Sciatic nerve (tissue), 2 donors: ENCODE data around the gene GNAT1. TPM values are rescaled to one million over a fixed set of nuclear protein-coding genes. Genes with fewer than 3 reads are reported as not detected.

Source experiments
- ATAC-seq: fragments of 200-7000 bp; cut with Tn5 transposase; one replicate; pipeline ENCODE4 v1.9.1; 2020; ENCODE audit warnings: mild to moderate bottlenecking, moderate library complexity
- DNase-seq: peaks from one replicate; pipeline ENCODE4 v3.0.0-alpha.2; 2020; ENCODE audit warnings: low spot score
- intact Hi-C: fragments of 100-400 bp; cut with DNase I; formaldehyde crosslinking; loops from one replicate; pipeline ENCODE4 v1.14.2; 2022
- total RNA-seq: library from RNA; stranded (reverse); fragmentation: NEBNext Ultra II Directional; extraction: Animal tissue kit (Norgen Biotek cat#: 25700); gene quantifications from one replicate; pipeline ENCODE4 v1.2.1, GENCODE V29; 2021
- donor health status: DM: no; HTN: no; CAD: no.
- donor health status: DM: no; HTN: no; CAD: no.

GNAT1 gene
- total RNA-seq, 1 donor from 2014 or later: not detected

GRCh38 chr3:50161320-50161719 lies 30.1 kb upstream of the GNAT1 start:
- no peak for DNase-seq
- intact Hi-C loops: no loop called here
- ATAC-seq: no peak

- no peak for DNase-seq
- no peak for ATAC-seq
- intact Hi-C loops: no loop called here
These were observed 29.2 kb upstream of the GNAT1 start for GRCh38 chr3:50162034-50162883.

GRCh38 chr3:50163572-50164455 lies 27.6 kb upstream of the GNAT1 start:
- intact Hi-C loops: no loop called here
- peak; percentile 82 for DNase-seq
- no peak for ATAC-seq

- DNase-seq (no peak), ATAC-seq (no peak)
- intact Hi-C loops: no loop called here
These were observed 26.9 kb upstream of the GNAT1 start for GRCh38 chr3:50164481-50164880.

GRCh38 chr3:50164984-50165909 lies 26.2 kb upstream of the GNAT1 start:
- DNase-seq: peak; percentile 76
- intact Hi-C loops: no loop called here
- ATAC-seq: peak; percentile 81

- DNase-seq: no peak
- ATAC-seq: peak; percentile 63
- intact Hi-C loops: no loop called here
These were observed 25.4 kb upstream of the GNAT1 start for GRCh38 chr3:50165910-50166538.

DNA sequence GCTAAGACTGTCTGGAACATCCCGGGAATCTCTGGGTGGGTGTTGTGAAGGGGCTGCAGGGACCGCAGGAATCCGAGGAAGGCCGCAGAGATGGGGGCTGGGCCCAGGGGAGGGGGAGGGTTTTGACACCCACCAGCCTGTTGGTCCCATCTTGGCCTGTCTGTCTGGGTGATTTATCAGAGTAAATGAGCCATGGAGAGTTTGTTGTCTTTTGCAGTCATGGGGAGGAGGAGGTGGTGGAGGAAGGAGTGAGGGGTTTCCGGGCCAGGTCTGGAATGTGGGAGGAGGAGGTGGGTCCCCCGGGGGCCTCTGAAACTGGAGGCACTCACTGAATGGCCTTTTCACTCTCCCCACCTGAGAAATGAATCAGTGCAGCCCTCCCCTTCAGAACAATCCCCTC lies 24.8 kb upstream of the GNAT1 start:
- DNase-seq (no peak), ATAC-seq (no peak)
- intact Hi-C loops: no loop called here

DNA sequence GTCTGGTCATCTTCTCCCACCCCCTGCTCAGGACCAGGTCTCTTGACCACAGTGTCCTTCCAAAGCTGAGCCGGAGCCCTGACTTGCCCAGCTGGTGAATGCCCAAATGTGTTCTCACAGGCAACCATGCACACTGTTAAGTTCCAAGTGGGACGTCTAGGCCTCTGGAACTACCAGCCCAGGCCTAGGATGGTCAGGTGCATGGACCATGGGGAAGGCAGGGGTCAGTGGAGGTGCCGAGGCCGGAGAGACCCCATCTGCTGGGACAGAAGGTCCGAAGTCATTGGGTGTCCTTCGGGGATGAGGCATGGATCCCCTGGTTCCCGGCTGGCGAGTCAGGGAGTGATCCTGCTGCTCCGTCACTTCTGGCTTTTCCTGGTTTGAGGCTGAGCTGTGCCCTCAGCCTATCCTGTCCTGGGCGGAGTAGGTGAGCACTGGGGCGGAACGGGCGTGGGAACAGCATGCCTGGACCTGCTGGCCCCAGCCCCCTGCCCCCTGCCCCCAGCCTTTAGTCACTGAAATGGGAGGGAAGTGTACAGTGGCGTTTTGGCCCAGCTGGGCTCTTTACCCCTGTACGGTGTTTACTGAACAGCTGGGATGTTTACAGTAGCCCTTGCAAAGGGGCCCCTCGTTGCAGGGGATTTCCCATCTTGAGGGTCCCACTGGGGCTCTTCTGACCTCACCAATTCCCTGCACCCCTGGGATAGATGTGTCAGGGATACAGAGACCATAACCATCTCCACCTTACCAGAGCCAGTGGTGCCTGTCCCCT lies 24.2 kb upstream of the GNAT1 start:
- intact Hi-C loops: no loop called here
- ATAC-seq: no peak
- no peak for DNase-seq

DNA sequence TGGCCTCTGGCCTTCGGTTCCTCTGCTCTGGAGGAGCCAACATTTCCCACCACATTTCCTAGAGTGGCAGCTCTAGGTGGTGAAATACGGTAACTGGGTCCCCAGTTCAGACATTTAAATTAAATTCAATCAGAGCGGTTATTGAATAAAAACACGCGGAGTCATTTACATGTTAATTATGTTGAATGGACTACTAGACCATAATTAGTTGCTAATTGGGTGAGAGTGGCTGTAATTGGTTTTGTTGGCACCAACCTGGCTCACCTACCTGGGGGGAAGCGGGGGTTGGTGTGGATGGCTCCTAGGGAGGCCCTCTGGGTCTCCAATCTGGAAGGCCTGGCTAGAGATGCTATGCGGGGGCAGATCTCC lies 23.6 kb upstream of the GNAT1 start:
- intact Hi-C loops: no loop called here
- DNase-seq (no peak), ATAC-seq (no peak)

DNA sequence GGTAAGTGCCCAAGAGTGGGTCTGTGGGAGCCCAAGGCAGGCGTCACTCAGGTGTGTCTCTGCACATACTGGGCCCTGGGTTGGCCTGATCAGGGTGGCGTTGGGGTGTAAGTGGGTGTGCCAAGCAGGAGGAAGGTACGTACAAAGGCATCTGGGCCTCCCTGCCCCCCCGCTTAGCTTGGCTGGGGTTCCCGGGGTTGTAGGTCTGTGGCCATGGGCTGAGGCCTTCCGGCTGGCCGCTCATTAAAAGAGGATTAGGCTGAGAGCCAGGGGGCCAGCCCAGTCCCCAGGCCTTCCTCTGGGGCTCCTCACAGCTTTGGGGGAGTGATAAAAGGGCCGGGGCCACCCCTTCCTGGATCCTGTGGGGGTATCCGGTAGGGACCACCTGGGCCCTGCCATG lies 23.0 kb upstream of the GNAT1 start:
- ATAC-seq (no peak), DNase-seq (no peak)
- intact Hi-C loops: no loop called here

- ATAC-seq (no peak), DNase-seq (no peak)
- intact Hi-C loops: no loop called here
These were observed 22.6 kb upstream of the GNAT1 start for GRCh38 chr3:50168791-50169190.

GRCh38 chr3:50169232-50169832 lies 22.1 kb upstream of the GNAT1 start:
- no peak for ATAC-seq
- no peak for DNase-seq
- intact Hi-C loops: no loop called here

DNA sequence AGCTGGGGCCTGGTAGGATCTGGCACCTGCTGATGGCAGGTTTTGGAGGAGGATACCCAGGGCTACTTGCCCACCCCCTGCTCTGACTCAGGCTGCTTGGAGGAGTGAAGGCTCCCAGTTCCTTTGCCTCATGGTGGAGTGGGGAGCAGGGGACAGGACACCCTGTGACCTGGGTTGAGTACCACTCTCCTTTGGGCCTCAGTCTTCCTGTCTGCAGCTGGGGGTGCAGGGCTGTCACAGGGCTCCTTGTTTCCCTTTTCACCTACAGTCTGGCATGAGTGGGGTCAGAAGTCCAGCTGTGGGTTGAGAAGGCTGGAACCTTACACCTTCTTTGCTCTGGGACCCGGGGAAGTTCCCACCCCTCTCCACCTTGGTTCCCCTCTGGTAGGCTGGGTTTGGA lies 21.6 kb upstream of the GNAT1 start:
- no peak for ATAC-seq

GRCh38 chr3:50170689-50171088 lies 20.7 kb upstream of the GNAT1 start:
- intact Hi-C loops: no loop called here
- ATAC-seq (no peak), DNase-seq (no peak)

More for the DNA sequence above, 21.6 kb upstream of the GNAT1 start:
- DNase-seq: no peak
- intact Hi-C loops: no loop called here

DNA sequence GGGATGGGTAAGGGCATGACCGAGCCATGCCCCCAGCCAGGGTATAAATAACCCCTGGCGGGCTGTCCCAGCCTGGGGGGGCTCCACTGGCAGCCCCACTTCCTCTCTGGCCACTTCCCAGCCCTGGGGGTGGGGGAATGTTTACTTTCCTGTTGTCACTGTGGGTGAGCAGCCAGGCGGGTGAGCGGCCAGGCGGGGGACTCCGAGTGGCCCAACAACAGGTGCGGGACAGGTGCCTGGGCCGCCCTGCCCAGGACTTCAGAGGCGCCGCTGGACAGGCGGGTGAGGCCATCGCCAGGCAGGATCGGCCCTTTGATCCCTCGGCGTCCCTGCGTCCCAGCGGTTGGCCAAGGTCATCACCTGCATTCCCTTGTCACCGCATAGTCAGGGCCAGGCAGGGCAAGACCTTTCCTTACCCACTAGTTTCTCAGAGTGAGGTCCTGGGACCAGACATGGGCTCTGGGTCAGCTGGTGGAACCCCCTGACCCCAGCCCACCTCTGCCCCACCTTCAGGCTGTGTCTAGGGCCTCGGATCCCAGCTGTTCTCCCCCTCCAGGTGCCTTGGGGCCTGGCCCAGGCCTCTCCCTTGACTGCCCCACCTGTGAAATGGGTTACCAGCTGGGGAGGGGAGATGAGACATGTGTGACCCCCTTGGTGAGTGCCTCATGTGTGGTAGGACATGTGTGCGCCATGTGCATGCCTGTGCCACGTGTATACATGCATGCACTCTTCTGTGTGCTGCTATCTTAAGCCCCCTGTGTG lies 19.7 kb upstream of the GNAT1 start:
- intact Hi-C loops: no loop called here
- DNase-seq: no peak
- no peak for ATAC-seq

- no peak for DNase-seq
- ATAC-seq: no peak
- intact Hi-C loops: no loop called here
These were observed 18.7 kb upstream of the GNAT1 start for GRCh38 chr3:50172626-50173220.
